Measurements from ENCODE around the gene CENPE.

GRCh38 chr4:103089481-103089880, 108.7 kb downstream of the CENPE start:
- no peak for TF ChIP-seq EZH2 (IDR thresholded peaks at IDR 0.05; ENCODE audit: low read length)
- TF ChIP-seq CTCF (optimal IDR thresholded peaks at IDR 0.05 in 1 of 3, IDR thresholded peaks at IDR 0.05 in 1 of 3, conservative IDR thresholded peaks at IDR 0.05 in 1 of 3; ENCODE audit: extremely low read depth in 1 of 3, insufficient read depth in 2 of 3, low read length in 3 of 3), result no peak

Measured in keratinocyte (primary cell).